HEK293 (cell line): ENCODE data around the gene PXDC1.

Source experiments
- CTCF ChIA-PET: fragments of 350-600 bp; formaldehyde crosslinking; extraction: SDS; loops from one replicate; lab custom pipeline; 2021; ENCODE audit warnings: antibody characterized with exemption; lab: Yijun Ruan, JAX
- POLR2A ChIA-PET: fragments of 300-600 bp; formaldehyde crosslinking; extraction: SDS; loops from one replicate; lab custom pipeline; 2020; ENCODE audit warnings: antibody characterized with exemption, inconsistent platforms; lab: Yijun Ruan, JAX
- H3K27ac ChIP-seq: fragments of 200-500 bp; sonication (Bioruptor generic); 2 replicates; pipeline ENCODE4 v1.5.1; 2014; ENCODE audit warnings: low read depth, low read length, control low read depth, inconsistent platforms; ENCODE audit errors: extremely low read depth
- H3K36me3 ChIP-seq, 2 experiments: fragments of 200-500 bp in 1 of 2; sonication (Bioruptor generic) in 1 of 2; 1 replicate in 1 of 2; 2 replicates in 1 of 2; pipeline ENCODE4 v1.5.1; 2014 to 2017; ENCODE audit warnings: inconsistent platforms in 2 of 2, low read length in 2 of 2; ENCODE audit not compliant: control insufficient read depth in 2 of 2, insufficient read depth in 1 of 2
- H3K4me1 ChIP-seq: fragments of 200-500 bp; sonication (Bioruptor generic); 2 replicates; pipeline ENCODE4 v1.5.1; 2014; ENCODE audit warnings: mild to moderate bottlenecking, low read length, inconsistent platforms; ENCODE audit not compliant: control insufficient read depth, insufficient read depth
- H3K4me3 ChIP-seq: 2 replicates; pipeline ENCODE4 v1.5.1; 2011; ENCODE audit warnings: low read depth, mild to moderate bottlenecking, control low read depth, low read length, moderate library complexity
- H3K9me3 ChIP-seq: fragments of 200-500 bp; sonication (Bioruptor generic); 2 replicates; pipeline ENCODE4 v1.5.1; 2014; ENCODE audit warnings: low read depth, low read length, inconsistent platforms; ENCODE audit not compliant: control insufficient read depth, insufficient read depth
- ZIC2 ChIP-seq: fragments of 450-650 bp; formaldehyde crosslinking; IDR thresholded peaks from 2 replicates; pipeline ENCODE4 v1.5.1; 2016; ENCODE audit warnings: missing biosample characterization, missing genetic modification characterization
- ZNF202 ChIP-seq: fragments of 450-650 bp; formaldehyde crosslinking; IDR thresholded peaks from 2 replicates; pipeline ENCODE4 v1.5.1; 2016; ENCODE audit warnings: missing biosample characterization, missing genetic modification characterization, borderline replicate concordance
- ZNF473 ChIP-seq: fragments of 450-650 bp; formaldehyde crosslinking; IDR thresholded peaks from 2 replicates; pipeline ENCODE4 v1.5.1; 2017; ENCODE audit warnings: missing biosample characterization, missing genetic modification characterization
- ZNF48 ChIP-seq: fragments of 450-650 bp; formaldehyde crosslinking; IDR thresholded peaks from 2 replicates; pipeline ENCODE4 v1.5.1; 2016; ENCODE audit warnings: missing biosample characterization, missing genetic modification characterization
- ZNF530 ChIP-seq: fragments of 450-650 bp; formaldehyde crosslinking; IDR thresholded peaks from 2 replicates; pipeline ENCODE4 v1.5.1; 2016; ENCODE audit warnings: low read depth, missing biosample characterization, missing genetic modification characterization
- ZNF548 ChIP-seq: fragments of 450-650 bp; formaldehyde crosslinking; IDR thresholded peaks from 2 replicates; pipeline ENCODE4 v1.5.1; 2016; ENCODE audit warnings: missing biosample characterization, missing genetic modification characterization
- ZNF585B ChIP-seq: fragments of 450-650 bp; formaldehyde crosslinking; IDR thresholded peaks from 2 replicates; pipeline ENCODE4 v1.5.1; 2016; ENCODE audit warnings: missing biosample characterization, missing genetic modification characterization
- ZNF624 ChIP-seq: fragments of 450-650 bp; formaldehyde crosslinking; IDR thresholded peaks from 2 replicates; pipeline ENCODE4 v1.5.1; 2017; ENCODE audit warnings: missing biosample characterization, missing genetic modification characterization
- ZNF660 ChIP-seq: fragments of 450-650 bp; IDR thresholded peaks from 2 replicates; pipeline ENCODE4 v1.5.1; 2018; ENCODE audit warnings: missing biosample characterization, mild to moderate bottlenecking, missing genetic modification characterization
- ZNF677 ChIP-seq: fragments of 450-650 bp; IDR thresholded peaks from 2 replicates; pipeline ENCODE4 v1.5.0; 2018; ENCODE audit warnings: missing biosample characterization, mild to moderate bottlenecking, missing genetic modification characterization, moderate library complexity
- ZNF707 ChIP-seq: fragments of 450-650 bp; formaldehyde crosslinking; IDR thresholded peaks from 2 replicates; pipeline ENCODE4 v1.5.1; 2016; ENCODE audit warnings: missing biosample characterization, missing genetic modification characterization
- TF ChIP-seq, protein P1 (sequence below): fragments of 450-650 bp; formaldehyde crosslinking; IDR thresholded peaks from 2 replicates; pipeline ENCODE4 v1.5.1; 2017; ENCODE audit warnings: missing biosample characterization, missing genetic modification characterization
- TF ChIP-seq, protein P2 (sequence below): fragments of 450-650 bp; formaldehyde crosslinking; IDR thresholded peaks from 2 replicates; pipeline ENCODE4 v1.5.1; 2016; ENCODE audit warnings: missing biosample characterization, missing genetic modification characterization, borderline replicate concordance
- TF ChIP-seq, protein P3 (sequence below): fragments of 450-650 bp; IDR thresholded peaks from 2 replicates; pipeline ENCODE4 v1.5.1; 2018; ENCODE audit warnings: missing biosample characterization, missing genetic modification characterization
- TF ChIP-seq, protein P4 (sequence below): fragments of 450-650 bp; formaldehyde crosslinking; IDR thresholded peaks from 2 replicates; pipeline ENCODE4 v1.5.1; 2016; ENCODE audit warnings: missing biosample characterization, missing genetic modification characterization
- TF ChIP-seq, protein P5 (sequence below): fragments of 450-650 bp; formaldehyde crosslinking; IDR thresholded peaks from 2 replicates; pipeline ENCODE4 v1.5.1; 2017; ENCODE audit warnings: missing biosample characterization, missing genetic modification characterization

Gene PXDC1

DNA sequence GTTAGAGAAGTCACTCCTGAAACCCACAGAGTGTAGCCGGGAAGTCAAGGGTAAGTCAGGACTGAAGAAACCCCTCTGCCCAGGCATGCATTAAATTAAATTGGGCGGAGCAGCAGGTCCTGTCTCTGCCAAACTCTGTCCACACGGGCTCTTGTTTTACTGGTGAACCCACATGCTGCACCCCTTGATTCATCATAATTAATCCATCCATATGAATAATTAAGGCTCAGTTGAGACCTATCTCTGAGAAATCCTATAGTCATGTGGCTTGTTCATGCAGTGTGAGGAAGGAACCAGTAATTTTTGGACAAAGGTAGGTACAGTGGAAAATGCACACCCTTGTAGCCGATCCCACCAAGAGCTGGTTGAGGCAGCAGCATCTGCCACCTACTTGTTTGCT lies 43.0 kb downstream of the PXDC1 start (continued):
- TF ChIP-seq ZNF473 (no peak), ZNF530 (tag by site-specific recombination) (no peak), ZNF677 (tag by site-specific recombination) (no peak), ZNF624 (no peak), ZNF660 (no peak)
- TF ChIP-seq, protein P1, sequence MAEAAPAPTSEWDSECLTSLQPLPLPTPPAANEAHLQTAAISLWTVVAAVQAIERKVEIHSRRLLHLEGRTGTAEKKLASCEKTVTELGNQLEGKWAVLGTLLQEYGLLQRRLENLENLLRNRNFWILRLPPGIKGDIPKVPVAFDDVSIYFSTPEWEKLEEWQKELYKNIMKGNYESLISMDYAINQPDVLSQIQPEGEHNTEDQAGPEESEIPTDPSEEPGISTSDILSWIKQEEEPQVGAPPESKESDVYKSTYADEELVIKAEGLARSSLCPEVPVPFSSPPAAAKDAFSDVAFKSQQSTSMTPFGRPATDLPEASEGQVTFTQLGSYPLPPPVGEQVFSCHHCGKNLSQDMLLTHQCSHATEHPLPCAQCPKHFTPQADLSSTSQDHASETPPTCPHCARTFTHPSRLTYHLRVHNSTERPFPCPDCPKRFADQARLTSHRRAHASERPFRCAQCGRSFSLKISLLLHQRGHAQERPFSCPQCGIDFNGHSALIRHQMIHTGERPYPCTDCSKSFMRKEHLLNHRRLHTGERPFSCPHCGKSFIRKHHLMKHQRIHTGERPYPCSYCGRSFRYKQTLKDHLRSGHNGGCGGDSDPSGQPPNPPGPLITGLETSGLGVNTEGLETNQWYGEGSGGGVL: no peak
- TF ChIP-seq, all 188 proteins: peak for 0

DNA sequence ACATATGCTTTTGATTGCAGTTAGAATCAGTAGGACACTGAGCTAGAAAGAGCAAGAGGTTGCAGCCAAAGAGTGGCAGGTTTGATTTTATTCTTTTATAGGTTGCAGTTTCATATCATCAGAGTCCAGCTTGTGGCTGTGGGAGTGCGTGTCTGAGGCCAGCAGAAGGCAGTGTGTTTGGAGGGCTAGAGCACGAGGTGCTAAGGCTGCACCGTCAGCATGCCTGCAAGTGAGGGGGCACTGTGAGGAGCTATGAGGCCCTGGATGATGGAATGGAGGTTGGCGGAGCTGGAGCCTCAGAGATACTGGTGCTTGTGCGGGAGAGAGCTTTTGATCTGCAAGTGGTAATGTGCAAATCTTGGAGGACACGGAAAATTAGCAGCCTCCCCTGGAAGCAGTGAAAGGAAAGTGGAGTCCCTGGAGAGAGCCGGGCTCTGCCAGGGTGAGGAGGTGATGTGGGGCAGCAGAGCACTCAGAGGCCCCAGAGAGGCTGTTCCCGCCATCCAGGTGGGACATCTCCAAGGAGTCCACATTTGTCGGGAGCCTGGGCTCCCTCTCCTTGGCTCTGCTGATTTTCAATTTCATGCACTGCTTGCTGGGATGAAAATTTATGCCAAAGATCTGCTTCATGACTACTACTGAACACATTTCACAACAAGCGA lies 43.6 kb downstream of the PXDC1 start:
- Histone ChIP-seq H3K36me3 (no peaks in the 10 kb centered on the region), H3K4me1 (no peaks in the 10 kb centered on the region), H3K27ac (no peak overlapping the region), H3K9me3 (no peaks in the 10 kb centered on the region), H3K4me3 (no peak overlapping the region)
- ChIA-PET CTCF (interaction anchor here (0.7 to 1.0 kb wide), 2 partner anchors 24 to 82 kb away, joined by 3 to 4 read pairs; no protein-coding TSS in a partner anchor), POLR2A (no interaction called here)
- no peak for TF ChIP-seq ZNF707 (tag by site-specific recombination)
- TF ChIP-seq, protein P2, sequence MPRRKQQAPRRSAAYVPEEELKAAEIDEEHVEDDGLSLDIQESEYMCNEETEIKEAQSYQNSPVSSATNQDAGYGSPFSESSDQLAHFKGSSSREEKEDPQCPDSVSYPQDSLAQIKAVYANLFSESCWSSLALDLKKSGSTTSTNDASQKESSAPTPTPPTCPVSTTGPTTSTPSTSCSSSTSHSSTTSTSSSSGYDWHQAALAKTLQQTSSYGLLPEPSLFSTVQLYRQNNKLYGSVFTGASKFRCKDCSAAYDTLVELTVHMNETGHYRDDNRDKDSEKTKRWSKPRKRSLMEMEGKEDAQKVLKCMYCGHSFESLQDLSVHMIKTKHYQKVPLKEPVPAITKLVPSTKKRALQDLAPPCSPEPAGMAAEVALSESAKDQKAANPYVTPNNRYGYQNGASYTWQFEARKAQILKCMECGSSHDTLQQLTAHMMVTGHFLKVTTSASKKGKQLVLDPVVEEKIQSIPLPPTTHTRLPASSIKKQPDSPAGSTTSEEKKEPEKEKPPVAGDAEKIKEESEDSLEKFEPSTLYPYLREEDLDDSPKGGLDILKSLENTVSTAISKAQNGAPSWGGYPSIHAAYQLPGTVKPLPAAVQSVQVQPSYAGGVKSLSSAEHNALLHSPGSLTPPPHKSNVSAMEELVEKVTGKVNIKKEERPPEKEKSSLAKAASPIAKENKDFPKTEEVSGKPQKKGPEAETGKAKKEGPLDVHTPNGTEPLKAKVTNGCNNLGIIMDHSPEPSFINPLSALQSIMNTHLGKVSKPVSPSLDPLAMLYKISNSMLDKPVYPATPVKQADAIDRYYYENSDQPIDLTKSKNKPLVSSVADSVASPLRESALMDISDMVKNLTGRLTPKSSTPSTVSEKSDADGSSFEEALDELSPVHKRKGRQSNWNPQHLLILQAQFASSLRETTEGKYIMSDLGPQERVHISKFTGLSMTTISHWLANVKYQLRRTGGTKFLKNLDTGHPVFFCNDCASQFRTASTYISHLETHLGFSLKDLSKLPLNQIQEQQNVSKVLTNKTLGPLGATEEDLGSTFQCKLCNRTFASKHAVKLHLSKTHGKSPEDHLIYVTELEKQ: no peak
- TF ChIP-seq, protein P3, sequence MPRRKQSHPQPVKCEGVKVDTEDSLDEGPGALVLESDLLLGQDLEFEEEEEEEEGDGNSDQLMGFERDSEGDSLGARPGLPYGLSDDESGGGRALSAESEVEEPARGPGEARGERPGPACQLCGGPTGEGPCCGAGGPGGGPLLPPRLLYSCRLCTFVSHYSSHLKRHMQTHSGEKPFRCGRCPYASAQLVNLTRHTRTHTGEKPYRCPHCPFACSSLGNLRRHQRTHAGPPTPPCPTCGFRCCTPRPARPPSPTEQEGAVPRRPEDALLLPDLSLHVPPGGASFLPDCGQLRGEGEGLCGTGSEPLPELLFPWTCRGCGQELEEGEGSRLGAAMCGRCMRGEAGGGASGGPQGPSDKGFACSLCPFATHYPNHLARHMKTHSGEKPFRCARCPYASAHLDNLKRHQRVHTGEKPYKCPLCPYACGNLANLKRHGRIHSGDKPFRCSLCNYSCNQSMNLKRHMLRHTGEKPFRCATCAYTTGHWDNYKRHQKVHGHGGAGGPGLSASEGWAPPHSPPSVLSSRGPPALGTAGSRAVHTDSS (tag by site-specific recombination): no peak
- no peak for TF ChIP-seq ZNF48 (tag by site-specific recombination)
- TF ChIP-seq ZNF548 (tag by site-specific recombination): no peak
- TF ChIP-seq ZIC2: no peak
- no peak for TF ChIP-seq ZNF585B
- no peak for TF ChIP-seq ZNF202 (tag by site-specific recombination)
- TF ChIP-seq, protein P4, sequence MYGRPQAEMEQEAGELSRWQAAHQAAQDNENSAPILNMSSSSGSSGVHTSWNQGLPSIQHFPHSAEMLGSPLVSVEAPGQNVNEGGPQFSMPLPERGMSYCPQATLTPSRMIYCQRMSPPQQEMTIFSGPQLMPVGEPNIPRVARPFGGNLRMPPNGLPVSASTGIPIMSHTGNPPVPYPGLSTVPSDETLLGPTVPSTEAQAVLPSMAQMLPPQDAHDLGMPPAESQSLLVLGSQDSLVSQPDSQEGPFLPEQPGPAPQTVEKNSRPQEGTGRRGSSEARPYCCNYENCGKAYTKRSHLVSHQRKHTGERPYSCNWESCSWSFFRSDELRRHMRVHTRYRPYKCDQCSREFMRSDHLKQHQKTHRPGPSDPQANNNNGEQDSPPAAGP (tag by site-specific recombination): no peak
- TF ChIP-seq, protein P5, sequence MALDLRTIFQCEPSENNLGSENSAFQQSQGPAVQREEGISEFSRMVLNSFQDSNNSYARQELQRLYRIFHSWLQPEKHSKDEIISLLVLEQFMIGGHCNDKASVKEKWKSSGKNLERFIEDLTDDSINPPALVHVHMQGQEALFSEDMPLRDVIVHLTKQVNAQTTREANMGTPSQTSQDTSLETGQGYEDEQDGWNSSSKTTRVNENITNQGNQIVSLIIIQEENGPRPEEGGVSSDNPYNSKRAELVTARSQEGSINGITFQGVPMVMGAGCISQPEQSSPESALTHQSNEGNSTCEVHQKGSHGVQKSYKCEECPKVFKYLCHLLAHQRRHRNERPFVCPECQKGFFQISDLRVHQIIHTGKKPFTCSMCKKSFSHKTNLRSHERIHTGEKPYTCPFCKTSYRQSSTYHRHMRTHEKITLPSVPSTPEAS: no peak
